KMS-11 (cell line): Measurements from ENCODE around the gene SLCO3A1.

Experiments
- H2AFZ ChIP-seq: fragments of 200-600 bp; sonication (generic); 2 replicates; pipeline ENCODE4 v1.6.1; 2016; ENCODE audit warnings: antibody characterized with exemption, mixed run types, low read depth
- H3K27ac ChIP-seq: fragments of 200-600 bp; sonication (generic); 2 replicates; pipeline ENCODE4 v1.6.1; 2016; ENCODE audit warnings: mild to moderate bottlenecking, mixed run types
- H3K27me3 ChIP-seq: fragments of 200-600 bp; sonication (generic); 2 replicates; pipeline ENCODE4 v1.6.1; 2017; ENCODE audit warnings: mild to moderate bottlenecking, low read depth, mixed run types, moderate library complexity; ENCODE audit not compliant: insufficient read depth
- H3K36me3 ChIP-seq: fragments of 200-600 bp; sonication (generic); 2 replicates; pipeline ENCODE4 v1.6.1; 2017; ENCODE audit warnings: mild to moderate bottlenecking, mixed run types; ENCODE audit not compliant: insufficient read depth
- H3K4me1 ChIP-seq: fragments of 200-600 bp; sonication (generic); 2 replicates; pipeline ENCODE4 v1.6.1; 2016; ENCODE audit warnings: mild to moderate bottlenecking, low read depth, mixed run types; ENCODE audit not compliant: poor library complexity, severe bottlenecking
- H3K4me2 ChIP-seq: fragments of 200-600 bp; sonication (generic); 2 replicates; pipeline ENCODE4 v1.7.0; 2016; ENCODE audit warnings: mild to moderate bottlenecking, mixed run types
- H3K4me3 ChIP-seq: fragments of 200-600 bp; sonication (generic); IDR thresholded peaks from 2 replicates; pipeline ENCODE4 v1.6.1; 2017; ENCODE audit warnings: low read depth, low read length, mixed read lengths; ENCODE audit not compliant: insufficient read depth
- H3K79me2 ChIP-seq: fragments of 200-600 bp; sonication (generic); 2 replicates; pipeline ENCODE4 v1.6.1; 2016; ENCODE audit warnings: low read depth, mixed run types; ENCODE audit not compliant: insufficient read depth
- H3K9ac ChIP-seq: fragments of 200-600 bp; sonication (generic); 2 replicates; pipeline ENCODE4 v1.6.1; 2016; ENCODE audit warnings: mild to moderate bottlenecking, mixed run types
- H4K20me1 ChIP-seq: fragments of 200-600 bp; sonication (generic); 2 replicates; pipeline ENCODE4 v1.6.1; 2016; ENCODE audit warnings: mild to moderate bottlenecking, mixed run types; ENCODE audit not compliant: insufficient read depth
- CTCF ChIP-seq: fragments of 200-600 bp; sonication (generic); conservative IDR thresholded peaks from 2 replicates; pipeline ENCODE4 v1.6.1; 2017; ENCODE audit warnings: low read depth, mild to moderate bottlenecking, antibody characterized with exemption, low read length, moderate library complexity, mixed read lengths

The SLCO3A1 gene

GRCh38 chr15:91892436-91892835 lies 38.9 kb downstream of the SLCO3A1 start:
- no peaks in the 10 kb centered on the region for H3K27me3 ChIP-seq
- no peak overlapping the region for H3K4me2 ChIP-seq
- H4K20me1 ChIP-seq = no peaks in the 10 kb centered on the region
- H3K27ac ChIP-seq = no peak overlapping the region
- no peak overlapping the region for H3K9ac ChIP-seq
- no peak overlapping the region for H3K4me3 ChIP-seq
- no peaks in the 10 kb centered on the region for H3K4me1 ChIP-seq
- H2AFZ ChIP-seq = no peak overlapping the region
- no peaks in the 10 kb centered on the region for H3K79me2 ChIP-seq
- no peak for TF ChIP-seq CTCF
- H3K36me3 ChIP-seq = no peaks in the 10 kb centered on the region

- TF ChIP-seq CTCF = no peak
- Histone ChIP-seq H2AFZ (no peak overlapping the region), H3K79me2 (no peaks in the 10 kb centered on the region), H3K4me1 (no peaks in the 10 kb centered on the region), H3K9ac (no peak overlapping the region), H3K4me2 (no peak overlapping the region), H4K20me1 (no peaks in the 10 kb centered on the region), H3K27me3 (no peaks in the 10 kb centered on the region), H3K4me3 (no peak overlapping the region), H3K27ac (no peak overlapping the region), H3K36me3 (no peaks in the 10 kb centered on the region)
These were observed 41.1 kb downstream of the SLCO3A1 start for GRCh38 chr15:91894606-91895005.

GRCh38 chr15:91895051-91895450 lies 41.5 kb downstream of the SLCO3A1 start:
- TF ChIP-seq CTCF = no peak
- H3K27me3 ChIP-seq = no peaks in the 10 kb centered on the region
- H3K4me2 ChIP-seq = no peak overlapping the region
- H3K4me3 ChIP-seq = no peak overlapping the region
- H3K9ac ChIP-seq = no peak overlapping the region
- no peak overlapping the region for H2AFZ ChIP-seq
- no peaks in the 10 kb centered on the region for H3K4me1 ChIP-seq
- no peak overlapping the region for H3K27ac ChIP-seq
- H3K79me2 ChIP-seq = no peaks in the 10 kb centered on the region
- H3K36me3 ChIP-seq = no peaks in the 10 kb centered on the region
- H4K20me1 ChIP-seq = no peaks in the 10 kb centered on the region

- Histone ChIP-seq H3K4me1 (no peaks in the 10 kb centered on the region), H3K27me3 (no peaks in the 10 kb centered on the region), H3K36me3 (no peaks in the 10 kb centered on the region), H3K4me3 (no peak overlapping the region), H3K4me2 (no peak overlapping the region), H3K79me2 (no peaks in the 10 kb centered on the region), H2AFZ (no peak overlapping the region), H3K9ac (no peak overlapping the region), H3K27ac (no peak overlapping the region), H4K20me1 (no peaks in the 10 kb centered on the region)
- TF ChIP-seq CTCF = no peak
These were observed 43.0 kb downstream of the SLCO3A1 start for GRCh38 chr15:91896341-91897055.
